ENCODE data around the gene PARD6A. TPM values are rescaled to one million over a fixed set of nuclear protein-coding genes. Genes with fewer than 3 reads are reported as not detected.

The PARD6A gene
- total and polyA plus RNA-seq, 2 of the 13 experiments (the other 11 are each of a cell fraction or from before 2014, with no cell fraction given), result 3.5 to 4.3 TPM

GRCh38 chr16:67697422-67698185 is 36.8 kb downstream of the PARD6A start (continued):
- TF ChIP-seq, protein P1, sequence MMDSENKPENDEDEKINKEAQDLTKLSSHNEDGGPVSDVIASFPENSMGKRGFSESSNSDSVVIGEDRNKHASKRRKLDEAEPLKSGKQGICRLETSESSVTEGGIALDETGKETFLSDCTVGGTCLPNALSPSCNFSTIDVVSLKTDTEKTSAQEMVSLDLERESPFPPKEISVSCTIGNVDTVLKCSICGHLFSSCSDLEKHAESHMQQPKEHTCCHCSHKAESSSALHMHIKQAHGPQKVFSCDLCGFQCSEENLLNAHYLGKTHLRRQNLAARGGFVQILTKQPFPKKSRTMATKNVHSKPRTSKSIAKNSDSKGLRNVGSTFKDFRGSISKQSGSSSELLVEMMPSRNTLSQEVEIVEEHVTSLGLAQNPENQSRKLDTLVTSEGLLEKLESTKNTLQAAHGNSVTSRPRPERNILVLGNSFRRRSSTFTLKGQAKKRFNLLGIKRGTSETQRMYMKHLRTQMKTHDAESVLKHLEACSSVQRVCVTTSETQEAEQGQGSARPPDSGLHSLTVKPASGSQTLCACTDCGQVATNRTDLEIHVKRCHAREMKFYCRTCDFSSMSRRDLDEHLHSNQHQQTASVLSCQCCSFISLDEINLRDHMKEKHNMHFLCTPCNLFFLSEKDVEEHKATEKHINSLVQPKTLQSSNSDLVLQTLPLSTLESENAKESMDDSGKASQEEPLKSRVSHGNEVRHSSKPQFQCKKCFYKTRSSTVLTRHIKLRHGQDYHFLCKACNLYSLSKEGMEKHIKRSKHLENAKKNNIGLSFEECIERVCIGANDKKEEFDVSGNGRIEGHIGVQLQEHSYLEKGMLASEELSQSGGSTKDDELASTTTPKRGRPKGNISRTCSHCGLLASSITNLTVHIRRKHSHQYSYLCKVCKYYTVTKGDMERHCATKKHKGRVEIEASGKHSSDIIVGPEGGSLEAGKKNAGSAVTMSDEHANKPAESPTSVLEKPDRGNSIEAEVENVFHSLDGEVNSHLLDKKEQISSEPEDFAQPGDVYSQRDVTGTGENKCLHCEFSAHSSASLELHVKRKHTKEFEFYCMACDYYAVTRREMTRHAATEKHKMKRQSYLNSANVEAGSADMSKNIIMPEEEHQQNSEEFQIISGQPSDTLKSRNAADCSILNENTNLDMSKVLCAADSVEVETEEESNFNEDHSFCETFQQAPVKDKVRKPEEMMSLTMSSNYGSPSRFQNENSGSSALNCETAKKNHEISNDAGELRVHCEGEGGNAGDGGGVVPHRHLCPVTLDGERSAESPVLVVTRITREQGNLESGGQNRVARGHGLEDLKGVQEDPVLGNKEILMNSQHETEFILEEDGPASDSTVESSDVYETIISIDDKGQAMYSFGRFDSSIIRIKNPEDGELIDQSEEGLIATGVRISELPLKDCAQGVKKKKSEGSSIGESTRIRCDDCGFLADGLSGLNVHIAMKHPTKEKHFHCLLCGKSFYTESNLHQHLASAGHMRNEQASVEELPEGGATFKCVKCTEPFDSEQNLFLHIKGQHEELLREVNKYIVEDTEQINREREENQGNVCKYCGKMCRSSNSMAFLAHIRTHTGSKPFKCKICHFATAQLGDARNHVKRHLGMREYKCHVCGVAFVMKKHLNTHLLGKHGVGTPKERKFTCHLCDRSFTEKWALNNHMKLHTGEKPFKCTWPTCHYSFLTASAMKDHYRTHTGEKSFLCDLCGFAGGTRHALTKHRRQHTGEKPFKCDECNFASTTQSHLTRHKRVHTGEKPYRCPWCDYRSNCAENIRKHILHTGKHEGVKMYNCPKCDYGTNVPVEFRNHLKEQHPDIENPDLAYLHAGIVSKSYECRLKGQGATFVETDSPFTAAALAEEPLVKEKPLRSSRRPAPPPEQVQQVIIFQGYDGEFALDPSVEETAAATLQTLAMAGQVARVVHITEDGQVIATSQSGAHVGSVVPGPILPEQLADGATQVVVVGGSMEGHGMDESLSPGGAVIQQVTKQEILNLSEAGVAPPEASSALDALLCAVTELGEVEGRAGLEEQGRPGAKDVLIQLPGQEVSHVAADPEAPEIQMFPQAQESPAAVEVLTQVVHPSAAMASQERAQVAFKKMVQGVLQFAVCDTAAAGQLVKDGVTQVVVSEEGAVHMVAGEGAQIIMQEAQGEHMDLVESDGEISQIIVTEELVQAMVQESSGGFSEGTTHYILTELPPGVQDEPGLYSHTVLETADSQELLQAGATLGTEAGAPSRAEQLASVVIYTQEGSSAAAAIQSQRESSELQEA (CRISPR knock-in tag; IDR thresholded peaks at IDR 0.05; ENCODE audit: not compliant biosample characterization), result no peak
- TF ChIP-seq FIP1L1 (IDR thresholded peaks at IDR 0.05; ENCODE audit: borderline replicate concordance, insufficient read depth, low read depth, low read length) (no peak), ZNF256 (CRISPR knock-in tag; conservative IDR thresholded peaks at IDR 0.05) (no peak)

All from HepG2 (cell line).